GM23338 (cell line): Measurements from ENCODE around the gene MAD1L1. TPM values are rescaled to one million over a fixed set of nuclear protein-coding genes. Genes with fewer than 3 reads are reported as not detected.

Experiments
- ATAC-seq: fragments of 200-7000 bp; cut with Tn5 transposase; 3 replicates; pipeline ENCODE4 v1.9.1; 2020
- DNase-seq: peaks from one replicate; pipeline ENCODE4 v3.0.0-alpha.2; 2015; ENCODE audit warnings: low spot score
- H2AFZ ChIP-seq: fragments of 200-600 bp; sonication (generic); 2 replicates; pipeline ENCODE4 v1.8.0; 2016; ENCODE audit warnings: antibody characterized with exemption, mild to moderate bottlenecking, moderate library complexity
- H3F3A ChIP-seq: fragments of 200-600 bp; sonication (generic); replicated peaks from 2 replicates; pipeline ENCODE4 v1.8.0; 2017; ENCODE audit warnings: antibody characterized with exemption, mixed run types, low read depth
- H3K27ac ChIP-seq: fragments of 200-600 bp; sonication (generic); 2 replicates; pipeline ENCODE4 v1.6.1; 2016; ENCODE audit warnings: low read depth
- H3K27me3 ChIP-seq: fragments of 200-600 bp; sonication (generic); 2 replicates; pipeline ENCODE4 v1.8.0; 2016; ENCODE audit warnings: mild to moderate bottlenecking, mixed run types, moderate library complexity; ENCODE audit not compliant: insufficient read depth
- H3K36me3 ChIP-seq: fragments of 200-600 bp; sonication (generic); 2 replicates; pipeline ENCODE4 v1.8.0; 2016; ENCODE audit warnings: mild to moderate bottlenecking; ENCODE audit not compliant: insufficient read depth
- H3K4me1 ChIP-seq: fragments of 200-600 bp; sonication (generic); 2 replicates; pipeline ENCODE4 v1.8.0; 2016; ENCODE audit warnings: mild to moderate bottlenecking, moderate library complexity; ENCODE audit not compliant: insufficient read depth
- H3K4me2 ChIP-seq: fragments of 200-600 bp; sonication (generic); 2 replicates; pipeline ENCODE4 v1.7.1; 2017; ENCODE audit warnings: mixed run types
- H3K4me3 ChIP-seq: fragments of 200-600 bp; sonication (generic); 2 replicates; pipeline ENCODE4 v1.6.1; 2016; ENCODE audit warnings: mixed run types
- H3K79me2 ChIP-seq: fragments of 200-600 bp; sonication (generic); replicated peaks from 2 replicates; pipeline ENCODE4 v1.8.0; 2017; ENCODE audit warnings: mild to moderate bottlenecking; ENCODE audit not compliant: insufficient read depth
- H3K9me2 ChIP-seq: fragments of 200-600 bp; sonication (generic); 2 replicates; pipeline ENCODE4 v1.8.0; 2017; ENCODE audit not compliant: insufficient read depth
- H4K20me1 ChIP-seq: fragments of 200-600 bp; sonication (generic); replicated peaks from 2 replicates; pipeline ENCODE4 v1.8.0; 2017; ENCODE audit warnings: mild to moderate bottlenecking; ENCODE audit not compliant: insufficient read depth
- H3K27ac Mint-ChIP-seq: 2 replicates; pipeline ENCODE4 v1.8.0; 2020; ENCODE audit warnings: inconsistent platforms, mild to moderate bottlenecking, moderate library complexity, mixed read lengths
- H3K27me3 Mint-ChIP-seq: 3 replicates; pipeline ENCODE4 v1.8.0; 2022; ENCODE audit warnings: low read depth, mild to moderate bottlenecking, moderate library complexity, mixed read lengths, inconsistent platforms; ENCODE audit not compliant: insufficient read depth, poor library complexity
- H3K36me3 Mint-ChIP-seq: 3 replicates; pipeline ENCODE4 v1.8.0; 2021; ENCODE audit warnings: low read depth, mild to moderate bottlenecking, inconsistent platforms, moderate library complexity, mixed read lengths
- H3K4me1 Mint-ChIP-seq: 3 replicates; pipeline ENCODE4 v1.8.0; 2020; ENCODE audit warnings: mild to moderate bottlenecking, inconsistent platforms, mixed read lengths
- H3K4me3 Mint-ChIP-seq: 3 replicates; pipeline ENCODE4 v1.8.0; 2021; ENCODE audit warnings: moderate library complexity, mild to moderate bottlenecking, inconsistent platforms, mixed read lengths
- H3K9me3 Mint-ChIP-seq: 3 replicates; pipeline ENCODE4 v1.8.0; 2020; ENCODE audit warnings: moderate library complexity, mild to moderate bottlenecking, inconsistent platforms, mixed read lengths
- EZH2phosphoT487 ChIP-seq: fragments of 200-600 bp; sonication (generic); IDR thresholded peaks from one replicate; pipeline ENCODE4 v1.8.1; 2018; ENCODE audit warnings: antibody characterized with exemption; ENCODE audit not compliant: unreplicated experiment
- NANOG ChIP-seq: IDR thresholded peaks from 2 replicates; pipeline ENCODE4 v1.6.1; 2016; ENCODE audit warnings: antibody characterized with exemption, borderline replicate concordance
- POLR2AphosphoS5 ChIP-seq: IDR thresholded peaks from 2 replicates; pipeline ENCODE4 v1.6.1; 2016; ENCODE audit warnings: antibody characterized with exemption, low read depth
- STAT1 ChIP-seq: IDR thresholded peaks from one replicate; pipeline ENCODE4 v1.6.1; 2016; ENCODE audit warnings: antibody characterized with exemption; ENCODE audit not compliant: unreplicated experiment
- ZNF114 ChIP-seq: fragments of 250-450 bp; sonication (Bioruptor Pico); IDR thresholded peaks from 2 replicates; pipeline ENCODE4 v1.5.0; 2020; ENCODE audit warnings: mild to moderate bottlenecking, moderate library complexity
- polyA plus RNA-seq: library from polyadenylated mRNA; unstranded; fragments of >200 nt; fragmentation: Nextera tagmentation; extraction: Ambion mirVana; gene quantifications from 2 replicates; pipeline ENCODE4 v1.2.1, GENCODE V29; 2016
- total RNA-seq: library from RNA; depleted of rRNA; stranded (reverse); fragments of >200 nt; shearing (Covaris generic); gene quantifications from 2 replicates; pipeline ENCODE4 v1.2.3, GENCODE V29; 2014
- TF ChIP-seq, protein P1 (sequence below): fragments of 250-450 bp; sonication (Bioruptor Pico); IDR thresholded peaks from 2 replicates; pipeline ENCODE4 v1.5.0; 2020; ENCODE audit warnings: mild to moderate bottlenecking, moderate library complexity

Gene MAD1L1
- total and polyA plus RNA-seq, 2 experiments from 2014 or later, result 40.3 to 59.3 TPM

- Mint-ChIP-seq H3K4me3 (no peak overlapping the region), H3K27me3 (peaks cover 20% of the 10 kb centered on the region), H3K27ac (no peak overlapping the region), H3K9me3 (no peaks in the 10 kb centered on the region), H3K4me1 (no peaks in the 10 kb centered on the region), H3K36me3 (peaks cover 26% of the 10 kb centered on the region)
- no peaks in the 10 kb centered on the region; the same call in 1 of the 2 replicates for H3K36me3 ChIP-seq
- no peaks in the 10 kb centered on the region for H3K79me2 ChIP-seq
- no peaks in the 10 kb centered on the region for H3K9me2 ChIP-seq
- H3K4me2 ChIP-seq, result no peak overlapping the region
- H3K4me3 ChIP-seq, result no peak overlapping the region
- no peak overlapping the region for H2AFZ ChIP-seq
- H3K4me1 ChIP-seq, result no peaks in the 10 kb centered on the region
- no peaks in the 10 kb centered on the region for H3F3A ChIP-seq
- no peak for ATAC-seq
- H3K27me3 ChIP-seq, result no peaks in the 10 kb centered on the region
- TF ChIP-seq, protein P1, sequence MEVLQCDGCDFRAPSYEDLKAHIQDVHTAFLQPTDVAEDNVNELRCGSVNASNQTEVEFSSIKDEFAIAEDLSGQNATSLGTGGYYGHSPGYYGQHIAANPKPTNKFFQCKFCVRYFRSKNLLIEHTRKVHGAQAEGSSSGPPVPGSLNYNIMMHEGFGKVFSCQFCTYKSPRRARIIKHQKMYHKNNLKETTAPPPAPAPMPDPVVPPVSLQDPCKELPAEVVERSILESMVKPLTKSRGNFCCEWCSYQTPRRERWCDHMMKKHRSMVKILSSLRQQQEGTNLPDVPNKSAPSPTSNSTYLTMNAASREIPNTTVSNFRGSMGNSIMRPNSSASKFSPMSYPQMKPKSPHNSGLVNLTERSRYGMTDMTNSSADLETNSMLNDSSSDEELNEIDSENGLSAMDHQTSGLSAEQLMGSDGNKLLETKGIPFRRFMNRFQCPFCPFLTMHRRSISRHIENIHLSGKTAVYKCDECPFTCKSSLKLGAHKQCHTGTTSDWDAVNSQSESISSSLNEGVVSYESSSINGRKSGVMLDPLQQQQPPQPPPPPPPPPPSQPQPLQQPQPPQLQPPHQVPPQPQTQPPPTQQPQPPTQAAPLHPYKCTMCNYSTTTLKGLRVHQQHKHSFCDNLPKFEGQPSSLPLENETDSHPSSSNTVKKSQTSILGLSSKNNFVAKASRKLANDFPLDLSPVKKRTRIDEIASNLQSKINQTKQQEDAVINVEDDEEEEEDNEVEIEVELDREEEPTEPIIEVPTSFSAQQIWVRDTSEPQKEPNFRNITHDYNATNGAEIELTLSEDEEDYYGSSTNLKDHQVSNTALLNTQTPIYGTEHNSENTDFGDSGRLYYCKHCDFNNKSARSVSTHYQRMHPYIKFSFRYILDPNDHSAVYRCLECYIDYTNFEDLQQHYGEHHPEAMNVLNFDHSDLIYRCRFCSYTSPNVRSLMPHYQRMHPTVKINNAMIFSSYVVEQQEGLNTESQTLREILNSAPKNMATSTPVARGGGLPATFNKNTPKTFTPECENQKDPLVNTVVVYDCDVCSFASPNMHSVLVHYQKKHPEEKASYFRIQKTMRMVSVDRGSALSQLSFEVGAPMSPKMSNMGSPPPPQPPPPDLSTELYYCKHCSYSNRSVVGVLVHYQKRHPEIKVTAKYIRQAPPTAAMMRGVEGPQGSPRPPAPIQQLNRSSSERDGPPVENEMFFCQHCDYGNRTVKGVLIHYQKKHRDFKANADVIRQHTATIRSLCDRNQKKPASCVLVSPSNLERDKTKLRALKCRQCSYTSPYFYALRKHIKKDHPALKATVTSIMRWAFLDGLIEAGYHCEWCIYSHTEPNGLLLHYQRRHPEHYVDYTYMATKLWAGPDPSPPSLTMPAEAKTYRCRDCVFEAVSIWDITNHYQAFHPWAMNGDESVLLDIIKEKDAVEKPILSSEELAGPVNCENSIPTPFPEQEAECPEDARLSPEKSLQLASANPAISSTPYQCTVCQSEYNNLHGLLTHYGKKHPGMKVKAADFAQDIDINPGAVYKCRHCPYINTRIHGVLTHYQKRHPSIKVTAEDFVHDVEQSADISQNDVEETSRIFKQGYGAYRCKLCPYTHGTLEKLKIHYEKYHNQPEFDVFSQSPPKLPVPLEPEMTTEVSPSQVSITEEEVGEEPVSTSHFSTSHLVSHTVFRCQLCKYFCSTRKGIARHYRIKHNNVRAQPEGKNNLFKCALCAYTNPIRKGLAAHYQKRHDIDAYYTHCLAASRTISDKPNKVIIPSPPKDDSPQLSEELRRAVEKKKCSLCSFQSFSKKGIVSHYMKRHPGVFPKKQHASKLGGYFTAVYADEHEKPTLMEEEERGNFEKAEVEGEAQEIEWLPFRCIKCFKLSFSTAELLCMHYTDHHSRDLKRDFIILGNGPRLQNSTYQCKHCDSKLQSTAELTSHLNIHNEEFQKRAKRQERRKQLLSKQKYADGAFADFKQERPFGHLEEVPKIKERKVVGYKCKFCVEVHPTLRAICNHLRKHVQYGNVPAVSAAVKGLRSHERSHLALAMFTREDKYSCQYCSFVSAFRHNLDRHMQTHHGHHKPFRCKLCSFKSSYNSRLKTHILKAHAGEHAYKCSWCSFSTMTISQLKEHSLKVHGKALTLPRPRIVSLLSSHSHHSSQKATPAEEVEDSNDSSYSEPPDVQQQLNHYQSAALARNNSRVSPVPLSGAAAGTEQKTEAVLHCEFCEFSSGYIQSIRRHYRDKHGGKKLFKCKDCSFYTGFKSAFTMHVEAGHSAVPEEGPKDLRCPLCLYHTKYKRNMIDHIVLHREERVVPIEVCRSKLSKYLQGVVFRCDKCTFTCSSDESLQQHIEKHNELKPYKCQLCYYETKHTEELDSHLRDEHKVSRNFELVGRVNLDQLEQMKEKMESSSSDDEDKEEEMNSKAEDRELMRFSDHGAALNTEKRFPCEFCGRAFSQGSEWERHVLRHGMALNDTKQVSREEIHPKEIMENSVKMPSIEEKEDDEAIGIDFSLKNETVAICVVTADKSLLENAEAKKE (CRISPR knock-in tag), result no peak
- TF ChIP-seq ZNF114 (CRISPR knock-in tag) (no peak), EZH2phosphoT487 (no peak), NANOG (no peak)
- H4K20me1 ChIP-seq, result no peaks in the 10 kb centered on the region; the same call in 1 of the 2 replicates
- DNase-seq, result no peak
- H3K27ac ChIP-seq, result no peak overlapping the region
Observed at GRCh38 chr7:2253021-2253420, 20.3 kb upstream of the MAD1L1 start.

DNA sequence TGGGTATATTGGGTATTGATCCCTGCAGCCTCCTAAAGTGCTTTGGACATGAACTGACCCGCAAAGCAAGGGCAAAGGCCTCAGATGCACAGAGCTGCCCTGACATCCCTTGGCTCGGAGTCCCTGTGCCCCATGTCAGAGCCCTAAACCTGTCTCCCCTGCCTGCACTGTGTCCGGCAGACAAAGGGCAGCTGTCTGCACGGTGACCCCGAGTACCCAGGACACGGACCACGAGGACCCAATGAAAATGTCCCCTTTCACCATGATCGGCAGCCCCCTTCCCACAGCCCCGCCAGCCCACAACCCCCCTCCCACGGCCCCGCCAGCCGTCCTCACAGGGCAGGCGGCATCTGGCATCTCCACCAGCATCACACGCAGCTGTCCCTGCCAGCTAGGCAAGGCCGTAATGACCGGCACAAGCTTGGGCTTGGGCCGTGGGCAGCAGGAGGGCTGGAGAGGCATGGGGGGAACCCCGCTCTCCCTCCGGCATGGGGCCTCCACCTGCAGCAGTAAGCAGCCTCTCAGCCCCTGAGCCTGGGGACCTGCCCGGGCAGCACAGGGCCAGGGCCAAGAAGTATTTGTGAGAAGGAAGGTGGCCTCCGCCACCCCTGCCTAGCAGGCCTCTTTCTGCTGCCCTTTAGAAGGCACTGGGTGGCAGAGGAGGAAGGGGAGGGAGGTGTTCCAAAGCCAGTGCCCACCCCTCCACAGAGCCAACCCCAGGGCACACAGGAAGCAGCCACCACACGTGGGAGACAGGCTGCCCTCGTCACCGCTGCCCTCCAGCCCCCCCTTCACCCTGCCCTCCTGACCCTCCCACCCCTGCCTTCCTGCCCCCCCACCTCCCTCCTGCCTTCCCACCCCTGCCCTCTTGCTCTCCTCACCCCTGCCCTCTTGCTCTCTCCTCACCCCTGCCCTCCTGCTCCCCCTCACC is 19.4 kb upstream of the MAD1L1 start:
- H3K27ac Mint-ChIP-seq, result peak overlapping the region; percentile 56; the same call in 1 of the 2 replicates
- Histone ChIP-seq H3K27ac (no peak overlapping the region), H3K4me1 (no peaks in the 10 kb centered on the region), H3K36me3 (no peaks in the 10 kb centered on the region; the same call in 1 of the 2 replicates), H3F3A (no peaks in the 10 kb centered on the region), H3K27me3 (no peaks in the 10 kb centered on the region), H4K20me1 (no peaks in the 10 kb centered on the region; the same call in 1 of the 2 replicates), H3K9me2 (no peaks in the 10 kb centered on the region), H2AFZ (no peak overlapping the region), H3K79me2 (no peaks in the 10 kb centered on the region), H3K4me2 (no peak overlapping the region), H3K4me3 (no peak overlapping the region)
- H3K27me3 Mint-ChIP-seq, result peaks cover 16% of the 10 kb centered on the region
- H3K36me3 Mint-ChIP-seq, result peaks cover 23% of the 10 kb centered on the region
- ATAC-seq (no peak), DNase-seq (no peak)
- TF ChIP-seq POLR2AphosphoS5 (no peak), STAT1 (no peak), EZH2phosphoT487 (no peak)
- H3K4me1 Mint-ChIP-seq, result no peaks in the 10 kb centered on the region; the same call in 2 of the 3 replicates
- H3K9me3 Mint-ChIP-seq, result no peaks in the 10 kb centered on the region
- no peak overlapping the region for H3K4me3 Mint-ChIP-seq
